GM10266 (cell line): ENCODE results near the gene ANXA6.
A peak's percentile ranks its signal among the peaks of the same experiment; 100 is the strongest.

Experiments used
- DNase-seq: peaks from one replicate; pipeline ENCODE4 v3.0.0; 2012; ENCODE audit errors: extremely low spot score
- TF ChIP-seq, protein P1 (sequence below): IDR thresholded peaks from 2 replicates; pipeline ENCODE4 v1.5.1; 2012; ENCODE audit warnings: mild to moderate bottlenecking, low read depth; ENCODE audit not compliant: control insufficient read depth, insufficient read depth; ENCODE audit errors: missing control alignments

Gene ANXA6

DNA sequence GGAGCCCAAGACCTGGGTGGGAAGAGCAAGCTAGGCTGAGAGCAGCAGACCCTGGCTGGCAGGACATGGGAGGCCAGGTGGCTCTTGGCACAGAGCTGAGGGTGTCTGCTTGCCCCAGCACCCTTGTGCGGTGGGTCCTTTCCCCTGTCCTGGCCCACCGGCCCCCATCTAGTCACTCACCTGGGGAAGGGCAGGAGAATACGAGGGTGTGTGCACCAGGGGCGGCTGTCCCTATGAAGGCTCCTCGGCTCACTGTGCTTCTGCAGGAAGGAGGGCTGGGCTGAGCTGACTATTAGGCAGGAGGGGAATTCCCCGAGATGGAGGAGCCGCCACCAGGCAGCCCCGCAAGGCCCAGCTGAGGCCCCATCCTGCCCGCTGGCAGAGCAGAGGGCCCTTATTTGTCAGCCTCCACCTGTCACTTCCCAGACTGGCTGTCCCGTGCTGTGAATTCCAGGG lies 70.6 kb downstream of the ANXA6 start:
- TF ChIP-seq, protein P1, sequence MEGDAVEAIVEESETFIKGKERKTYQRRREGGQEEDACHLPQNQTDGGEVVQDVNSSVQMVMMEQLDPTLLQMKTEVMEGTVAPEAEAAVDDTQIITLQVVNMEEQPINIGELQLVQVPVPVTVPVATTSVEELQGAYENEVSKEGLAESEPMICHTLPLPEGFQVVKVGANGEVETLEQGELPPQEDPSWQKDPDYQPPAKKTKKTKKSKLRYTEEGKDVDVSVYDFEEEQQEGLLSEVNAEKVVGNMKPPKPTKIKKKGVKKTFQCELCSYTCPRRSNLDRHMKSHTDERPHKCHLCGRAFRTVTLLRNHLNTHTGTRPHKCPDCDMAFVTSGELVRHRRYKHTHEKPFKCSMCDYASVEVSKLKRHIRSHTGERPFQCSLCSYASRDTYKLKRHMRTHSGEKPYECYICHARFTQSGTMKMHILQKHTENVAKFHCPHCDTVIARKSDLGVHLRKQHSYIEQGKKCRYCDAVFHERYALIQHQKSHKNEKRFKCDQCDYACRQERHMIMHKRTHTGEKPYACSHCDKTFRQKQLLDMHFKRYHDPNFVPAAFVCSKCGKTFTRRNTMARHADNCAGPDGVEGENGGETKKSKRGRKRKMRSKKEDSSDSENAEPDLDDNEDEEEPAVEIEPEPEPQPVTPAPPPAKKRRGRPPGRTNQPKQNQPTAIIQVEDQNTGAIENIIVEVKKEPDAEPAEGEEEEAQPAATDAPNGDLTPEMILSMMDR, result no peak
- peak; percentile 67 for DNase-seq

DNA sequence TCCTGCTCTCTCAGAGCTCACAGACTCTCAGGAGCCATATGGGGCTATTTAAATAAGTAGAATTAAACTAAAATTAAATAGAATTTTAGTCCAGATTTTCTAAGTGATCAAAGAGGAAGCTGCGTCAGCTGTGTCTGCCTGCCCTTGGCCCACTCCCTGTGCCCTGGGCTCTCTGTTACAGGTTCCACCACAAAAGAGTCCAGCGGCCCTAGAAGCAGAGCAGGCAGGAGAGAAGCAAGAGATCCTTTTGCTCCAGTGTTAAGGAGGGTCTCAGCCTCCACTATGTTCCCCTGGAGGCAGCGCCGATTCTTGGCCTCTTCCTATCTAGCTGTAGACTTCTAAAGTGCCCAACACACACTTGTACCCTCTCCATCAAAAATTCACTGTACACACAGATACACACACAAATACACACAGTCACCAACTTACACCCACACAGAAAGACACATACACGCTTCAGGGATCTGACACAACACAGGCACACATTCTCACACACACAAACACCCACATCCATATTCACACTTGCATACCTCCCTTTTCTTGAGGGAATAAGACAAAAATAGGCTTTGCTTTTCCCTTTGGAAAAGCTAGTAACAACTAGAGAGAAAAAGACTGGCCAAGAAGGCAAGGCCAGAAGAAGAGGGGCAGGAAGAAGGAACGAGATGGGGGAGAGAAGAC lies 71.2 kb downstream of the ANXA6 start:
- TF ChIP-seq, protein P1, result no peak
- DNase-seq, result no peak

DNA sequence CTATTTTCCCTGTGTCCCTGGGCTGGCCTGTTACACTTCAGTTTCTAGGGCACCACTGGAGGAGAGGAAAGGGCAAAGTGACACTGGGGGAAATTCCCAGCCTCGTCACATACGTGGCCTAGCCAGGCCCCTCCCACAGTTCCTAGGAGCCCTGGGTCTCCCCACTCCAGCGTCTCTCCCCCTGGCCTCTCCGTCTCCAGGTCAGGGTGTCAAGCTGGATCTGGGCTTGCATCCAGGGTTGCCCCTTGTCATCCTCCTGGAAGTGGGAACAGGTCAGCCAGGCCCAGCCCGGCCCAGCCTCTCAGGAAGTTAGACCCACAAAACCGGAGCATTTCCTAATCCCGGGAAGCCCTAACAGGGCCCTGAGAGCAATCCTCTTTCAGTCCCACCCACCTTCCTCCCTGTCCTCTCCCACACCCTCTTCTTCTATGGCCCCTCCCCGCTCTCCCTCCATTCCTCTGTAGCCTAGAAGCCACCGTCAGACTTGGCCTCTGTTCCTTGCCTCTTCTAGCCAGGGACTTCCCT lies 72.0 kb downstream of the ANXA6 start:
- TF ChIP-seq, protein P1, result no peak
- no peak for DNase-seq

DNA sequence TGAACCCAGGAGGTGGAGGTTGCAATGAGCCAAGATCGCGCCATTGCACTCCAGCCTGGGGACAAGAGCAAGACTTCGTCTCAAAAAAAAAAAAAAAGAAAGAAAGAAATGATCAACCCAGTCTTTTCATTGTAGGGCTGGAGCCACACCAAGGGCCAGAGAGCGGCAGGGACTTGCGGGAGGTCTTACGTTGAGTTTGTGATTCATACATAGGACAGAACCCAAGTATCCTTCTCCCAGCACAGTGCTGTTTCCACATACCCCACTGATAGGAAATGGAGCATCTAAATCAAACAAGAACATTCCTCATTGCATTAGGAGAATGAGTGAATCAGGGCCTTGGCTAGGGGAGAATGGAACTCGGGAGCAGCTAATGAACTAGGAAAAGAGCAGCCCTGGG lies 73.2 kb downstream of the ANXA6 start:
- DNase-seq, result no peak
- TF ChIP-seq, protein P1, result no peak

DNA sequence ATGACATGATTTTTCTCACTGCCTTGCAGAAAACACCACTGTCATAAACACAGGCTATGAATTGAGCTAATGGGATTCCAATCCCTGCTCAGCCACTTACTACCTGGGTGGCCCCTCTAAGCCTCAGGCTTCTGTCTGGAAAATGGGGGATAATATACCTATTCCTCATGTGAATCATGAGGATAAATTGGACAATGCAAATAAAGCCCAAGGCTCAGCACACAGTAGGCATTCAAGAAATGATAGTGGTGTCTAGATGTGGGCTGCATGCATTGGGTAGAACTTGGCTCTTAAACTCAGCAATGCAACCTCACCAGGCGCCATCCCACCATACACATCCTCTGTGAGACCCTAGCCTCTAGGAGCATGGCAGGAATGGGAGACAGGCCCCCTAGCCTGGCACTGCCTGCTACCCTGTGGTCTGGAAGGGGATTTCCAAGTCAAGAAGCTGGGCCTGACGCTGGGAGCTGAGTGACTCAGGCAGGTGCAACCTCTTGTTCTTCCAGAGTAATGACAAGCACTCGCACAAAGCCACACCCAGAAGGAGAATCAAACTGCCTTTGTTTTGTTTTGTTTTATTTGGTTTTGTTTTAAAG lies 74.4 kb downstream of the ANXA6 start:
- DNase-seq, result no peak
- TF ChIP-seq, protein P1, result no peak

DNA sequence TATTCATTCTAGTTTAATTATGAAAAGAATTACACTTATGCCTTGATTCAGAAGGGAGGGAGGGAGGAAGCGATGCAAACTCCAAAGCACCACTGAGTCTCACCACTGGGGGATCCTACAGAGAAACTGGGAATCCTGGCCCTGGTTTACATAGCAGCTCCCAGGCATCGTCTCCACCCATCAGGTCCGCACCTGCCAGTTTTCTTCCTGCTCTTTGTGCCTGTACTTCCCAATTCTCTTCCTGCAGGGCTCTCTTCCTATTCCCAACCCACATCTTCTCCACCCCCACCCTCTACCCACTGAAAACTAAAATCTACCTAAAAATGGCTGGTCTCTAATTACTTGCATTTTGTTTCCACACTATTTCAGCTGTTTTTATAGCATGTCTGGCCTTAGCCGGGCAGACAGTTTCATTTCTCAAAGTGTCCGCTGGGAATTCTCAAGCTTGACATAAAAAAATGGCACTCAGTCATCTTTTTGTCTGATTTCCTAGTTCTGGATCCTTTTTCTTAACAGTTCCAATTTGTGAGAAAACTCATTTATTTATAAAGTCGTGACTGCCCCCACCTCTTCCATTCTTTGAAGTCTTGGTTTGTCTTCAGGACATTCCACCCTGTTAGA lies 75.2 kb downstream of the ANXA6 start:
- no peak for DNase-seq
- TF ChIP-seq, protein P1, result no peak
